Effector memory CD4-positive, alpha-beta T cell (primary cell): ENCODE measurements around the gene KCNV2.

Experiments
- DNase-seq, 3 donors: peaks; one replicate each; pipeline ENCODE4 v3.0.0-alpha.2; 2020
- H3K27ac ChIP-seq: 2 replicates; pipeline ENCODE4 v1.7.0; 2013; ENCODE audit warnings: mild to moderate bottlenecking, low read length, moderate library complexity; ENCODE audit not compliant: insufficient read depth, poor library complexity, severe bottlenecking
- H3K27me3 ChIP-seq: replicated peaks from 2 replicates; pipeline ENCODE4 v1.7.0; 2013; ENCODE audit warnings: mild to moderate bottlenecking, low read length; ENCODE audit not compliant: insufficient read depth, control insufficient read depth, poor library complexity, severe bottlenecking
- H3K36me3 ChIP-seq: 2 replicates; pipeline ENCODE4 v1.7.0; 2013; ENCODE audit warnings: mild to moderate bottlenecking, low read length, moderate library complexity; ENCODE audit not compliant: control insufficient read depth, insufficient read depth
- H3K4me1 ChIP-seq: 2 replicates; pipeline ENCODE4 v1.7.0; 2013; ENCODE audit warnings: low read length, mild to moderate bottlenecking; ENCODE audit not compliant: control insufficient read depth, insufficient read depth, poor library complexity, severe bottlenecking
- H3K4me3 ChIP-seq: 2 replicates; pipeline ENCODE4 v1.7.0; 2013; ENCODE audit warnings: low read length, low read depth, mild to moderate bottlenecking; ENCODE audit not compliant: insufficient read depth, poor library complexity, severe bottlenecking
- H3K9me3 ChIP-seq: 2 replicates; pipeline ENCODE4 v1.7.0; 2013; ENCODE audit warnings: mild to moderate bottlenecking, low read length, moderate library complexity; ENCODE audit not compliant: control insufficient read depth

Gene KCNV2

DNA sequence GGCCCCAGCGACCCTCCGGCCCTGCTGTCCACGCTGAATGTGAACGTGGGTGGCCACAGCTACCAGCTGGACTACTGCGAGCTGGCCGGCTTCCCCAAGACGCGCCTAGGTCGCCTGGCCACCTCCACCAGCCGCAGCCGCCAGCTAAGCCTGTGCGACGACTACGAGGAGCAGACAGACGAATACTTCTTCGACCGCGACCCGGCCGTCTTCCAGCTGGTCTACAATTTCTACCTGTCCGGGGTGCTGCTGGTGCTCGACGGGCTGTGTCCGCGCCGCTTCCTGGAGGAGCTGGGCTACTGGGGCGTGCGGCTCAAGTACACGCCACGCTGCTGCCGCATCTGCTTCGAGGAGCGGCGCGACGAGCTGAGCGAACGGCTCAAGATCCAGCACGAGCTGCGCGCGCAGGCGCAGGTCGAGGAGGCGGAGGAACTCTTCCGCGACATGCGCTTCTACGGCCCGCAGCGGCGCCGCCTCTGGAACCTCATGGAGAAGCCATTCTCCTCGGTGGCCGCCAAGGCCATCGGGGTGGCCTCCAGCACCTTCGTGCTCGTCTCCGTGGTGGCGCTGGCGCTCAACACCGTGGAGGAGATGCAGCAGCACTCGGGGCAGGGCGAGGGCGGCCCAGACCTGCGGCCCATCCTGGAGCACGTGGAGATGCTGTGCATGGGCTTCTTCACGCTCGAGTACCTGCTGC lies 839 bp downstream of the KCNV2 start:
- H3K4me3 ChIP-seq: no peak overlapping the region
- H3K9me3 ChIP-seq: no peaks in the 10 kb centered on the region
- no peaks in the 10 kb centered on the region for H3K27me3 ChIP-seq
- no peaks in the 10 kb centered on the region for H3K4me1 ChIP-seq
- no peak overlapping the region for H3K27ac ChIP-seq
- no peaks in the 10 kb centered on the region for H3K36me3 ChIP-seq
- DNase-seq: no peak

DNA sequence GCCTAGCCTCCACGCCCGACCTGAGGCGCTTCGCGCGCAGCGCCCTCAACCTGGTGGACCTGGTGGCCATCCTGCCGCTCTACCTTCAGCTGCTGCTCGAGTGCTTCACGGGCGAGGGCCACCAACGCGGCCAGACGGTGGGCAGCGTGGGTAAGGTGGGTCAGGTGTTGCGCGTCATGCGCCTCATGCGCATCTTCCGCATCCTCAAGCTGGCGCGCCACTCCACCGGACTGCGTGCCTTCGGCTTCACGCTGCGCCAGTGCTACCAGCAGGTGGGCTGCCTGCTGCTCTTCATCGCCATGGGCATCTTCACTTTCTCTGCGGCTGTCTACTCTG lies 1.4 kb downstream of the KCNV2 start:
- no peaks in the 10 kb centered on the region for H3K9me3 ChIP-seq
- H3K4me3 ChIP-seq: no peak overlapping the region
- no peaks in the 10 kb centered on the region for H3K36me3 ChIP-seq
- DNase-seq: no peak
- H3K4me1 ChIP-seq: no peaks in the 10 kb centered on the region
- H3K27me3 ChIP-seq: no peaks in the 10 kb centered on the region
- H3K27ac ChIP-seq: no peak overlapping the region

DNA sequence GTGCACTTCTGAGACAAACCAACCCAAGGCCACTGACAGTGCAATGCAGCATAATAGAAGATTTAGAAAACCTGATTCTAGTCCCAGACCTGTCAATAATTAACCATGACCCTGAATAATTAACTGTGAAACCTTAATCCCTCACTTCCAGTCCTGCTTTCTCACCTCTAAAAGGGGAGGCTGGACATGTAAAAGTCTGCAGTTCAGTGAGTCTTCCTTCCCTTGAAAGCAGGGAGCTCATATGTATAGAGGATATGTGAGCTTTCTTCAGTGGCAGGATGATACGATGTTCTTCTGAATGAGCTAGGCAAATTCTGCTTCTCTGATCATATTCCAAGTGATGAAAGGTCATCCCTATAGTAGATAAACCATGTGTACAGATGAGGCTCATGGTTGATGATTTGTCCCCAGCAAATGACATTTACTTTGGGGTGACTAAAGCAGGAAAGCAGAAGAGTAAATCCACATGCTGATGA lies 2.9 kb downstream of the KCNV2 start:
- Histone ChIP-seq H3K36me3 (no peaks in the 10 kb centered on the region), H3K27me3 (no peaks in the 10 kb centered on the region), H3K9me3 (no peaks in the 10 kb centered on the region), H3K27ac (no peak overlapping the region), H3K4me3 (no peak overlapping the region), H3K4me1 (no peaks in the 10 kb centered on the region)
- DNase-seq: no peak

DNA sequence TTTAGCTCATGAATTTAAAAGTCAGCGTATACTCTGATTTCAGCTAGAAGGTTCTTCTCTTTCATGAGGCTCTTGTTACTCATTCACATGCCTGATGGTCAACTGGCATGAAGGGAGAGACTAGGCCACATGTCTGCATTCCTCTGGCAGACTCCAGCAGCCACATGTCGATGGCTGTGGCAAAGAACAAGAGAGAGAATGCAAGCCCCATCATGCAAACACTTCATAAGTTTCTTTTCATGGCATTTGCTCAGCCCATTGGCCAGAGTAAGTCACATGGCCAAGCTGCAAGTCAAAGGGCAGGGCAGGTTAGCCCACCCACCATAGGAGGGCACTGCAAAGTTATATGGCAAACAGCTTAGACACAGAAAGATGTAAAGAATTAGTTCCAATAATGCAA lies 5.4 kb downstream of the KCNV2 start:
- Histone ChIP-seq H3K4me1 (no peaks in the 10 kb centered on the region), H3K27ac (no peak overlapping the region), H3K9me3 (no peaks in the 10 kb centered on the region), H3K27me3 (no peaks in the 10 kb centered on the region), H3K36me3 (no peaks in the 10 kb centered on the region), H3K4me3 (no peak overlapping the region)
- no peak for DNase-seq

GRCh38 chr9:2723376-2724065 lies 6.2 kb downstream of the KCNV2 start:
- Histone ChIP-seq H3K4me3 (no peak overlapping the region), H3K27ac (no peak overlapping the region), H3K36me3 (no peaks in the 10 kb centered on the region), H3K27me3 (no peaks in the 10 kb centered on the region), H3K4me1 (no peaks in the 10 kb centered on the region), H3K9me3 (no peaks in the 10 kb centered on the region)
- no peak for DNase-seq

- H3K9me3 ChIP-seq: no peaks in the 10 kb centered on the region
- no peak overlapping the region for H3K4me3 ChIP-seq
- DNase-seq: no peak
- no peaks in the 10 kb centered on the region for H3K27me3 ChIP-seq
- no peak overlapping the region for H3K27ac ChIP-seq
- no peaks in the 10 kb centered on the region for H3K36me3 ChIP-seq
- H3K4me1 ChIP-seq: no peaks in the 10 kb centered on the region
These were observed 7.8 kb downstream of the KCNV2 start for GRCh38 chr9:2725126-2725525.

- Histone ChIP-seq H3K36me3 (no peaks in the 10 kb centered on the region), H3K4me1 (no peaks in the 10 kb centered on the region), H3K9me3 (no peaks in the 10 kb centered on the region), H3K4me3 (no peak overlapping the region), H3K27ac (no peak overlapping the region), H3K27me3 (no peaks in the 10 kb centered on the region)
- DNase-seq: no peak
These were observed 8.8 kb downstream of the KCNV2 start for GRCh38 chr9:2725898-2726649.

DNA sequence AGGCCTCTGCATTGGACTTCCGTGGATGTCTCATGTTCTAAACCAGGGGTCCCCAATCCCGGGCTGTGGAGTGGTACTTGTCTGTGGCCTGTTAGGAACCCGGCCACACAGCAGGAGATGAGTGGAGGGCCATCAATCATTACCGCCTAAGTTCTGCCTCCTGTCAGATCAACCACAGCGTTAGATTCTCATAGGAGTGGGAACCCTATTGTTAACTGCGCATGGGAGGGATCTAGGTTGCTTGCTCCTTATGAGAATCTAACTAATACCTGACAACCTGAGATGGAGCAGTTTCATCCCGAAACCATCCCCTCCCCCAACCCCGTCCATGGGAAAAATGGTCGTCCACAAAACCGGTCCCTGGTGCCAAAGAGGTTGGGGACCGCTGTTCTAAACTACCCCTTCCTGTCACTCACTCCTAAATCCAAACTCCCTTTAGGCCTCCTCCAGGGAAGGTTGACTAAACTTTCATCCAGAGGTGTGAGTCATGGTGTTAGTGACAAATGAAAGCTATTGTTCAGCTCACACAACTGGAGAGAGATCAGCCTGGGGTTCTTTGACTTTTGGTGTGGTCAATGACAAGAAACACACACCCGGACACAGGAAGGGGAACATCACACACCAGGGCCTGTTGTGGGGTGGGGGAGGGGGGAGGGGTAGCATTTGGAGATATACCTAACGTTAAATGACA lies 9.5 kb downstream of the KCNV2 start:
- Histone ChIP-seq H3K4me1 (no peaks in the 10 kb centered on the region), H3K27me3 (no peaks in the 10 kb centered on the region), H3K27ac (no peak overlapping the region), H3K36me3 (no peaks in the 10 kb centered on the region), H3K9me3 (no peaks in the 10 kb centered on the region), H3K4me3 (no peak overlapping the region)
- DNase-seq: no peak

GRCh38 chr9:2727374-2727773 lies 10.1 kb downstream of the KCNV2 start:
- no peaks in the 10 kb centered on the region for H3K36me3 ChIP-seq
- DNase-seq: no peak
- H3K9me3 ChIP-seq: no peaks in the 10 kb centered on the region
- H3K4me1 ChIP-seq: no peaks in the 10 kb centered on the region
- H3K27ac ChIP-seq: no peak overlapping the region
- no peaks in the 10 kb centered on the region for H3K27me3 ChIP-seq
- no peak overlapping the region for H3K4me3 ChIP-seq
